WTC11 (cell line): ENCODE results near the gene ARPC1B. TPM values are rescaled to one million over a fixed set of nuclear protein-coding genes. Genes with fewer than 3 reads are reported as not detected.

Experiments used
- ATAC-seq: fragments of 200-7000 bp; cut with Tn5 transposase; 2 replicates; pipeline ENCODE4 v1.10.0; 2021; ENCODE audit warnings: mild to moderate bottlenecking, moderate library complexity
- CTCF ChIA-PET: fragments of 300-600 bp; sonication (Branson Sonifier 250); formaldehyde crosslinking; loops from one replicate; lab custom pipeline; 2021; ENCODE audit warnings: antibody characterized with exemption; lab: Charles Lee
- POLR2A ChIA-PET: fragments of 350-600 bp; sonication (Branson Sonifier 250); formaldehyde crosslinking; loops from one replicate; lab custom pipeline; 2021; ENCODE audit warnings: antibody characterized with exemption; lab: Charles Lee
- DNase-seq: peaks from one replicate; pipeline ENCODE4 v3.0.0; 2021; ENCODE audit warnings: low spot score
- H3K27ac Mint-ChIP-seq: 2 replicates; pipeline ENCODE4 v1.8.0; 2021; ENCODE audit warnings: mixed read lengths
- H3K27me3 Mint-ChIP-seq: 2 replicates; pipeline ENCODE4 v1.8.0; 2021; ENCODE audit warnings: low read depth, mild to moderate bottlenecking, moderate library complexity, mixed read lengths
- H3K36me3 Mint-ChIP-seq: 2 replicates; pipeline ENCODE4 v1.8.0; 2021; ENCODE audit warnings: mixed read lengths
- H3K4me1 Mint-ChIP-seq: 2 replicates; pipeline ENCODE4 v1.8.0; 2022; ENCODE audit warnings: mixed read lengths
- H3K4me3 Mint-ChIP-seq: 2 replicates; pipeline ENCODE4 v1.8.0; 2021; ENCODE audit warnings: mild to moderate bottlenecking, moderate library complexity, mixed read lengths
- H3K9me3 Mint-ChIP-seq: 2 replicates; pipeline ENCODE4 v1.8.0; 2021; ENCODE audit warnings: mixed read lengths
- ATF6 ChIP-seq: sonication (generic); formaldehyde crosslinking; IDR thresholded peaks from 2 replicates; pipeline ENCODE4 v1.8.1; 2023; ENCODE audit warnings: mild to moderate bottlenecking, missing genetic modification reagents
- CREB1 ChIP-seq: sonication (generic); formaldehyde crosslinking; IDR thresholded peaks from 2 replicates; pipeline ENCODE4 v1.8.0; 2023; ENCODE audit warnings: mild to moderate bottlenecking, missing genetic modification reagents
- HMGA2 ChIP-seq: fragments of 250-450 bp; sonication (Bioruptor Pico); IDR thresholded peaks from 2 replicates; pipeline ENCODE4 v1.4.0; 2021; ENCODE audit warnings: mild to moderate bottlenecking, moderate library complexity
- JUN ChIP-seq: sonication (generic); formaldehyde crosslinking; IDR thresholded peaks from 2 replicates; pipeline ENCODE4 v1.8.0; 2023; ENCODE audit warnings: mild to moderate bottlenecking, missing genetic modification reagents
- MAX ChIP-seq: sonication (generic); formaldehyde crosslinking; IDR thresholded peaks from 2 replicates; pipeline ENCODE4 v1.8.0; 2022; ENCODE audit warnings: mild to moderate bottlenecking, missing genetic modification reagents
- NR3C1 ChIP-seq: sonication (generic); formaldehyde crosslinking; conservative IDR thresholded peaks from 2 replicates; pipeline ENCODE4 v1.8.1; 2023; ENCODE audit warnings: low read depth, mild to moderate bottlenecking, missing genetic modification reagents
- PRDM15 ChIP-seq: sonication (generic); formaldehyde crosslinking; IDR thresholded peaks from 2 replicates; pipeline ENCODE4 v1.8.0; 2022; ENCODE audit warnings: missing genetic modification reagents
- RORB ChIP-seq: fragments of 250-450 bp; sonication (Bioruptor Pico); IDR thresholded peaks from 2 replicates; pipeline ENCODE4 v1.9.0; 2021; ENCODE audit warnings: mild to moderate bottlenecking
- TEAD1 ChIP-seq: sonication (generic); formaldehyde crosslinking; IDR thresholded peaks from 2 replicates; pipeline ENCODE4 v1.8.0; 2022; ENCODE audit warnings: mild to moderate bottlenecking, missing genetic modification reagents
- TEAD4 ChIP-seq: sonication (generic); formaldehyde crosslinking; IDR thresholded peaks from 2 replicates; pipeline ENCODE4 v1.8.0; 2022; ENCODE audit warnings: mild to moderate bottlenecking, missing genetic modification reagents
- ZBTB21 ChIP-seq: sonication (generic); formaldehyde crosslinking; IDR thresholded peaks from 2 replicates; pipeline ENCODE4 v1.8.1; 2023; ENCODE audit warnings: mild to moderate bottlenecking, missing genetic modification reagents, borderline replicate concordance
- ZBTB43 ChIP-seq: sonication (generic); formaldehyde crosslinking; IDR thresholded peaks from 2 replicates; pipeline ENCODE4 v1.8.1; 2023; ENCODE audit warnings: mild to moderate bottlenecking, missing genetic modification reagents
- ZNF121 ChIP-seq: sonication (generic); formaldehyde crosslinking; IDR thresholded peaks from 2 replicates; pipeline ENCODE4 v1.8.0; 2023; ENCODE audit warnings: missing genetic modification reagents
- ZNF232 ChIP-seq: sonication (generic); formaldehyde crosslinking; IDR thresholded peaks from 2 replicates; pipeline ENCODE4 v1.8.0; 2022; ENCODE audit warnings: mild to moderate bottlenecking, missing genetic modification reagents
- ZNF317 ChIP-seq: sonication (generic); formaldehyde crosslinking; IDR thresholded peaks from 2 replicates; pipeline ENCODE4 v1.8.1; 2023; ENCODE audit warnings: low read depth, mild to moderate bottlenecking, moderate library complexity, missing genetic modification reagents, borderline replicate concordance
- ZNF425 ChIP-seq: fragments of 250-450 bp; sonication (Bioruptor Pico); conservative IDR thresholded peaks from 2 replicates; pipeline ENCODE4 v1.9.0; 2021; ENCODE audit warnings: mild to moderate bottlenecking
- ZSCAN18 ChIP-seq: fragments of 250-450 bp; sonication (Bioruptor Pico); IDR thresholded peaks from 2 replicates; pipeline ENCODE4 v2.1.2; 2022; ENCODE audit warnings: mild to moderate bottlenecking, moderate library complexity
- total RNA-seq: library from RNA; stranded (reverse); gene quantifications from 3 replicates; pipeline ENCODE4 v1.2.3, GENCODE V29; 2021

Gene ARPC1B
- total RNA-seq, 1 experiment from 2014 or later = 66.2 TPM

GRCh38 chr7:99437946-99438572, 63.5 kb downstream of the ARPC1B start:
- no peak; the same call in none of the 2 replicates for ATAC-seq
- Mint-ChIP-seq H3K4me1 (peaks cover 23% of the 10 kb centered on the region), H3K4me3 (peak overlapping the region; percentile 97), H3K36me3 (peaks cover 31% of the 10 kb centered on the region), H3K27ac (peak overlapping the region; percentile 99; the same call in 1 of the 2 replicates), H3K27me3 (no peaks in the 10 kb centered on the region), H3K9me3 (no peaks in the 10 kb centered on the region)
- CTCF ChIA-PET = interaction anchor here (0.6 kb wide), 1 partner anchor 10 kb away, joined by 6 read pairs; no protein-coding TSS in a partner anchor
- no peak for DNase-seq
- no peak for TF ChIP-seq TEAD4
- TF ChIP-seq ZNF121 (CRISPR knock-in tag) = peak; percentile 51; the same call in 1 of the 2 replicates
- TF ChIP-seq HMGA2 (CRISPR knock-in tag) = no peak
- TF ChIP-seq ZNF317 (CRISPR knock-in tag) = 0 out of 2 replicates have a peak, but pooled peaks have one; percentile 2
- TF ChIP-seq ZSCAN18 (CRISPR knock-in tag) = no peak
- TF ChIP-seq RORB (CRISPR knock-in tag) = no peak
- TF ChIP-seq CREB1 = no peak
- TF ChIP-seq ZNF425 (CRISPR knock-in tag) = no peak
- no peak for TF ChIP-seq ZBTB21 (CRISPR knock-in tag)
- TF ChIP-seq, all 79 proteins: peak for 2
- POLR2A ChIA-PET = interaction anchor here (1.0 to 2.3 kb wide), 2 partner anchors 17 to 29 kb away, joined by 3 to 11 read pairs; partner anchors contain the start of genes BUD31 and PDAP1

GRCh38 chr7:99438573-99439480, 64.3 kb downstream of the ARPC1B start, which contains the start of the genes CPSF4 and PTCD1:
Gene CPSF4 (plus strand): TSS chr7:99438943. CDS start chr7:99439083, 140 bp downstream.
Gene PTCD1 (minus strand): TSS chr7:99438798. CDS start chr7:99435242, 3,556 bp downstream.
- ChIA-PET CTCF (interaction anchor here (0.6 kb wide), 1 partner anchor 10 kb away, joined by 6 read pairs; no protein-coding TSS in a partner anchor), POLR2A (interaction anchor here (1.0 to 2.3 kb wide), 2 partner anchors 16 to 30 kb away, joined by 3 to 11 read pairs; partner anchors contain the start of genes BUD31 and PDAP1)
- Mint-ChIP-seq H3K36me3 (peaks cover 27% of the 10 kb centered on the region), H3K27ac (peak within 1 kb of the TSS; percentile 99), H3K4me3 (peak within 1 kb of the TSS; percentile 97), H3K9me3 (no peaks in the 10 kb centered on the region), H3K4me1 (peaks cover 23% of the 10 kb centered on the region), H3K27me3 (no peaks in the 10 kb centered on the region)
- DNase-seq = peak; percentile 99
- peak; percentile 93 for ATAC-seq
- TF ChIP-seq ZBTB21 (CRISPR knock-in tag) (no peak), PRDM15 (CRISPR knock-in tag) (0 out of 2 replicates have a peak, but pooled peaks have one; percentile 21), ZNF232 (CRISPR knock-in tag) (0 out of 2 replicates have a peak, but pooled peaks have one; percentile 67), ATF6 (no peak), MAX (peak; percentile 82), TEAD1 (CRISPR knock-in tag) (peak; percentile 83; the same call in 1 of the 2 replicates), ZBTB43 (CRISPR knock-in tag) (peak; percentile 78; the same call in 1 of the 2 replicates), NR3C1 (CRISPR knock-in tag) (no peak), JUN (CRISPR knock-in tag) (peak; percentile 81; the same call in 1 of the 2 replicates)
